ENCODE results near the gene AGBL1. TPM values are rescaled to one million over a fixed set of nuclear protein-coding genes. Genes with fewer than 3 reads are reported as not detected.

AGBL1 gene
- polyA plus RNA-seq, 1 experiment = not detected

- POLR2A ChIA-PET = no interaction called here
- no peak overlapping the region for H3K4me3 ChIP-seq (ENCODE audit: low read depth, low read length)
- no peaks in the 10 kb centered on the region for H3K36me3 ChIP-seq (ENCODE audit: control insufficient read depth, insufficient read depth, low read length)
- no peaks in the 10 kb centered on the region for H3K27me3 ChIP-seq (ENCODE audit: control insufficient read depth, insufficient read depth, low read length)
- CTCF ChIA-PET = no interaction called here
- no peak for DNase-seq (ENCODE audit: low read depth)
- no peak for TF ChIP-seq CTCF (IDR thresholded peaks at IDR 0.05; ENCODE audit: insufficient read depth, low read depth, low read length)
These were observed 81.6 kb downstream of the AGBL1 start for GRCh38 chr15:86161250-86161649.

GRCh38 chr15:86162172-86162591, 82.5 kb downstream of the AGBL1 start:
- Histone ChIP-seq H3K4me3 (ENCODE audit: low read depth, low read length) (no peak overlapping the region), H3K36me3 (ENCODE audit: control insufficient read depth, insufficient read depth, low read length) (no peaks in the 10 kb centered on the region), H3K27me3 (ENCODE audit: control insufficient read depth, insufficient read depth, low read length) (no peaks in the 10 kb centered on the region)
- no peak for DNase-seq (ENCODE audit: low read depth)
- CTCF ChIA-PET = no interaction called here
- POLR2A ChIA-PET = no interaction called here
- TF ChIP-seq CTCF (IDR thresholded peaks at IDR 0.05; ENCODE audit: insufficient read depth, low read depth, low read length) = no peak

DNA sequence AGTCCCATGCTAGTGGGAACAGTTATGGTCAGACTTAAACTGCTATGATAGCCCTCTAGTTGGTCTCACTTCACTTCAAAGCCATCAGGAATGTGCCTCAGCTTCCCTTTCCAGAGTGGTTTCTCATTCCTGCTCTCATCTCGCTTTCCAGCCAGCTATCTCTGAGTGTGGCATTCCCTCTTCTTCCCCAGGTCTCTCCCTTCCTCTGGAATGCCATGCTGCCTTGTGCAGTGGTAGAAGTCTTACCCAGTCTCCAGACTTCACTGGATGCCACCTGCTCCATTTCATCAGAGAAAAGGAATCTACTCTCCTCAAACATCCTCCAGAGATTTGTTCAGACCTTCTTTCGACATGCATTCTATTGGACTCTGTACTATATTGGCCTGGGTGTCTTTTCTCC, 83.0 kb downstream of the AGBL1 start:
- no peak for TF ChIP-seq CTCF (IDR thresholded peaks at IDR 0.05; ENCODE audit: insufficient read depth, low read depth, low read length)
- DNase-seq (ENCODE audit: low read depth) = no peak
- POLR2A ChIA-PET = no interaction called here
- H3K4me3 ChIP-seq (ENCODE audit: low read depth, low read length) = no peak overlapping the region
- CTCF ChIA-PET = no interaction called here
- no peaks in the 10 kb centered on the region for H3K27me3 ChIP-seq (ENCODE audit: control insufficient read depth, insufficient read depth, low read length)
- no peaks in the 10 kb centered on the region for H3K36me3 ChIP-seq (ENCODE audit: control insufficient read depth, insufficient read depth, low read length)

DNA sequence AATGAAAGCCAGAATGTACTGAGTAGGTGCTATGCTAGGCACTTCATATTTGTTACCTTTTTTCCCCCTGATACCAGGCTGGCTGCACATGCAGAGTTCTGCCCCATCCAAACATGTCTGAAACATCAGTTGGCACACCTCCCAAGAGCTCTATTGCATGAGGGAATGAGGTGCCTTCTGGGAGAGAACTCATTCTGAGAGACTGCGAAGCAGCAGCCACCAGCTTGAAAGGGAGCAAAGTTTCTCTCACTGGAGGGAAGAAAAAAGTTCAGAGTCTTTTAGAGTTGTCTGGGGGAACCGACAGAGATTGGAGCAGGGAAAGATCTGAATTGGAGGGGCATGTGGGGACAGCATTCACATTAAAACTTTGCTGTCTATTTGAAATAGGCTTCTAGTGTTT, 84.1 kb downstream of the AGBL1 start:
- Histone ChIP-seq H3K36me3 (ENCODE audit: control insufficient read depth, insufficient read depth, low read length) (no peaks in the 10 kb centered on the region), H3K4me3 (ENCODE audit: low read depth, low read length) (no peak overlapping the region), H3K27me3 (ENCODE audit: control insufficient read depth, insufficient read depth, low read length) (no peaks in the 10 kb centered on the region)
- no peak for TF ChIP-seq CTCF (IDR thresholded peaks at IDR 0.05; ENCODE audit: insufficient read depth, low read depth, low read length)
- CTCF ChIA-PET = no interaction called here
- no peak for DNase-seq (ENCODE audit: low read depth)
- POLR2A ChIA-PET = no interaction called here

GRCh38 chr15:86164232-86164898, 84.7 kb downstream of the AGBL1 start:
- Histone ChIP-seq H3K27me3 (ENCODE audit: control insufficient read depth, insufficient read depth, low read length) (no peaks in the 10 kb centered on the region), H3K36me3 (ENCODE audit: control insufficient read depth, insufficient read depth, low read length) (no peaks in the 10 kb centered on the region), H3K4me3 (ENCODE audit: low read depth, low read length) (no peak overlapping the region)
- no peak for DNase-seq (ENCODE audit: low read depth)
- no peak for TF ChIP-seq CTCF (IDR thresholded peaks at IDR 0.05; ENCODE audit: insufficient read depth, low read depth, low read length)
- POLR2A ChIA-PET = no interaction called here
- CTCF ChIA-PET = no interaction called here

Measured in BJ (cell line).